Ectodermal cell (in vitro differentiated cells): ENCODE results near the gene PDGFA.
"Not testable (repeated sequence)": the region's sequence is repeated elsewhere in the genome, so short reads cannot be mapped to it uniquely, and the experiment has no call there.

Source experiments
- H3K27ac ChIP-seq: 2 replicates; pipeline ENCODE4 v1.7.0; 2013; ENCODE audit warnings: mild to moderate bottlenecking, low read depth, low read length; ENCODE audit not compliant: insufficient read depth, poor library complexity, severe bottlenecking
- H3K27me3 ChIP-seq: 2 replicates; pipeline ENCODE4 v1.7.0; 2013; ENCODE audit warnings: mild to moderate bottlenecking, low read length; ENCODE audit not compliant: insufficient read depth, control insufficient read depth, poor library complexity, severe bottlenecking
- H3K36me3 ChIP-seq: one replicate; pipeline ENCODE4 v1.7.0; 2013; ENCODE audit warnings: low read length; ENCODE audit not compliant: control insufficient read depth, insufficient read depth
- H3K4me1 ChIP-seq: one replicate; pipeline ENCODE4 v1.7.0; 2013; ENCODE audit warnings: low read length; ENCODE audit not compliant: control insufficient read depth, insufficient read depth
- H3K4me3 ChIP-seq: 2 replicates; pipeline ENCODE4 v1.7.0; 2013; ENCODE audit warnings: low read depth, low read length, control low read depth; ENCODE audit not compliant: insufficient read depth
- H3K9me3 ChIP-seq: 2 replicates; pipeline ENCODE4 v1.7.0; 2013; ENCODE audit warnings: mild to moderate bottlenecking, low read length, moderate library complexity; ENCODE audit not compliant: control insufficient read depth
- WGBS, 2 experiments: methylation state at CpG; one replicate each; pipeline ENCODE4 v1.1.7; 2013; ENCODE audit warnings: missing lambda C conversion rate in 2 of 2; 5-methylcytosine and 5-hydroxymethylcytosine counted together

PDGFA gene

GRCh38 chr7:552151-552867 lies 32.7 kb upstream of the PDGFA start:
- not testable (repeated sequence) for H3K4me1 ChIP-seq, H3K36me3 ChIP-seq, H3K4me3 ChIP-seq, H3K27me3 ChIP-seq, H3K9me3 ChIP-seq, H3K27ac ChIP-seq
- WGBS, 2 experiments, result 91 to 92% methylated on average over 30 to 32 of the region's 32 CpGs

GRCh38 chr7:551615-551970 lies 31.9 kb upstream of the PDGFA start:
- not testable (repeated sequence) for H3K36me3 ChIP-seq, H3K9me3 ChIP-seq, H3K27me3 ChIP-seq, H3K4me1 ChIP-seq, H3K4me3 ChIP-seq, H3K27ac ChIP-seq
- 95 to 97% methylated on average over 9 of the region's 9 CpGs for WGBS, 2 experiments

- H3K4me1 ChIP-seq, result no peaks in the 10 kb centered on the region
- no peak overlapping the region for H3K4me3 ChIP-seq
- no peaks in the 10 kb centered on the region for H3K27me3 ChIP-seq
- H3K36me3 ChIP-seq, result no peaks in the 10 kb centered on the region
- WGBS, 2 experiments, result 94% methylated on average over 19 of the region's 19 CpGs
- H3K27ac ChIP-seq, result no peak overlapping the region
- H3K9me3 ChIP-seq, result no peaks in the 10 kb centered on the region
These were observed 31.4 kb upstream of the PDGFA start for GRCh38 chr7:550881-551614.

GRCh38 chr7:549891-550625 lies 30.4 kb upstream of the PDGFA start:
- H3K4me1 ChIP-seq, result no peaks in the 10 kb centered on the region
- no peaks in the 10 kb centered on the region for H3K27me3 ChIP-seq
- no peaks in the 10 kb centered on the region for H3K9me3 ChIP-seq
- no peak overlapping the region for H3K27ac ChIP-seq
- H3K36me3 ChIP-seq, result no peaks in the 10 kb centered on the region
- no peak overlapping the region for H3K4me3 ChIP-seq
- WGBS, 2 experiments, result 94 to 96% methylated on average over 31 of the region's 31 CpGs

GRCh38 chr7:549066-549890 lies 29.6 kb upstream of the PDGFA start:
- Histone ChIP-seq H3K36me3 (no peaks in the 10 kb centered on the region), H3K27me3 (no peaks in the 10 kb centered on the region), H3K4me1 (no peaks in the 10 kb centered on the region), H3K27ac (no peak overlapping the region), H3K4me3 (no peak overlapping the region), H3K9me3 (no peaks in the 10 kb centered on the region)
- WGBS, 2 experiments, result 94% methylated on average over 42 of the region's 43 CpGs

GRCh38 chr7:548401-548800 lies 28.8 kb upstream of the PDGFA start:
- Histone ChIP-seq H3K27ac (no peak overlapping the region), H3K27me3 (no peaks in the 10 kb centered on the region), H3K4me3 (no peak overlapping the region), H3K9me3 (no peaks in the 10 kb centered on the region), H3K36me3 (no peaks in the 10 kb centered on the region), H3K4me1 (no peaks in the 10 kb centered on the region)
- 91 to 94% methylated on average over 11 of the region's 11 CpGs for WGBS, 2 experiments

- Histone ChIP-seq H3K27ac (no peak overlapping the region), H3K36me3 (no peaks in the 10 kb centered on the region), H3K27me3 (no peaks in the 10 kb centered on the region), H3K4me3 (no peak overlapping the region), H3K9me3 (no peaks in the 10 kb centered on the region), H3K4me1 (peaks cover 11% of the 10 kb centered on the region)
- 94 to 95% methylated on average over 16 of the region's 16 CpGs for WGBS, 2 experiments
These were observed 25.8 kb upstream of the PDGFA start for GRCh38 chr7:545470-545869.

GRCh38 chr7:544338-545221 lies 24.9 kb upstream of the PDGFA start:
- WGBS, 2 experiments, result 93 to 94% methylated on average over 18 of the region's 18 CpGs
- no peak overlapping the region for H3K4me3 ChIP-seq
- no peaks in the 10 kb centered on the region for H3K27me3 ChIP-seq
- peaks cover 11% of the 10 kb centered on the region for H3K4me1 ChIP-seq
- H3K9me3 ChIP-seq, result no peaks in the 10 kb centered on the region
- no peaks in the 10 kb centered on the region for H3K36me3 ChIP-seq
- no peak overlapping the region for H3K27ac ChIP-seq

- Histone ChIP-seq H3K27me3 (no peaks in the 10 kb centered on the region), H3K4me1 (peaks cover 11% of the 10 kb centered on the region), H3K9me3 (no peaks in the 10 kb centered on the region), H3K36me3 (no peaks in the 10 kb centered on the region), H3K4me3 (no peak overlapping the region), H3K27ac (no peak overlapping the region)
- WGBS, 2 experiments, result 90 to 92% methylated on average over 18 of the region's 18 CpGs
These were observed 24.1 kb upstream of the PDGFA start for GRCh38 chr7:543501-544337.
